ENCODE results near the gene ELN. TPM values are rescaled to one million over a fixed set of nuclear protein-coding genes. Genes with fewer than 3 reads are reported as not detected.
A peak's percentile ranks its signal among the peaks of the same experiment; 100 is the strongest.
"Not testable (repeated sequence)": the region's sequence is repeated elsewhere in the genome, so short reads cannot be mapped to it uniquely, and the experiment has no call there.

ELN gene
- 8,224 to 15,554 TPM (median 15,093 TPM) in 3 replicates for total RNA-seq
- long read RNA-seq, transcript ELN-221 (32 exons, 2,583 nt) = major isoform, 3,529 of 21,856 reads
- long read RNA-seq, transcript ELN-209 (32 exons, 3,109 nt) = minor isoform, 2,049 of 21,856 reads
- long read RNA-seq, transcript ELN-208 (30 exons, 3,043 nt) = minor isoform, 262 of 21,856 reads
- long read RNA-seq, transcript ELN-201 (33 exons, 3,781 nt) = minor isoform, 2,130 of 21,856 reads
- long read RNA-seq, partial matches to known transcripts = 4,396 of 21,856 reads
- long read RNA-seq, other reads (novel, unspliced or antisense) = 9,067 of 21,856 reads

DNA sequence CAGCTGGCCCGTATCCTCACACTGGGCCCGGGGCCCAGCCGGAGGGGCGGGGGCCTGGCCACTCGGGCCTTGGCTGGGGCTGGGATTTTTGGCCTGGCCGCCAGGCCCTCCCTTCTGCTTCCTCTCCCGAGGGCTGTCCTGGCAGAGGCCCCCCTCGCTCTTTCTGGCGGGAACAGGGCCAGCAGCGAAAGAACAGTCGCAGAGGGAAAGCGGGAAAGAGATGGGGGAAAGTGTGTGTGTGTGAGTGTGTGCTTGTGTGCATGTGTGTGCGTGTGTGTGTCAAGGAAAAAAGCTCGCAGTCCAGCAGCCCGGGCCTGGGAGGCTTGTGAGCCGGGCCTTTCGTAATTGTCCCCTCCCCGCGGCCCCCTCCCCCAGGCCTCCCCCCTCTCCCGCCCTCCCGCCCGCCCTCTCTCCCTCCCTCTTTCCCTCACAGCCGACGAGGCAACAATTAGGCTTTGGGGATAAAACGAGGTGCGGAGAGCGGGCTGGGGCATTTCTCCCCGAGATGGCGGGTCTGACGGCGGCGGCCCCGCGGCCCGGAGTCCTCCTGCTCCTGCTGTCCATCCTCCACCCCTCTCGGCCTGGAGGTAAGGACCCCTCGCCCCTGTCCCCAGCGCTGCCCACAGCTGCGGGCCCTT, at the start of gene ELN:
Gene ELN, plus strand, starts transcription at position 491 of the 638 bp plus-strand sequence. Its CDS starts 15 bp downstream, at position 506.
- TF ChIP-seq, protein P1, sequence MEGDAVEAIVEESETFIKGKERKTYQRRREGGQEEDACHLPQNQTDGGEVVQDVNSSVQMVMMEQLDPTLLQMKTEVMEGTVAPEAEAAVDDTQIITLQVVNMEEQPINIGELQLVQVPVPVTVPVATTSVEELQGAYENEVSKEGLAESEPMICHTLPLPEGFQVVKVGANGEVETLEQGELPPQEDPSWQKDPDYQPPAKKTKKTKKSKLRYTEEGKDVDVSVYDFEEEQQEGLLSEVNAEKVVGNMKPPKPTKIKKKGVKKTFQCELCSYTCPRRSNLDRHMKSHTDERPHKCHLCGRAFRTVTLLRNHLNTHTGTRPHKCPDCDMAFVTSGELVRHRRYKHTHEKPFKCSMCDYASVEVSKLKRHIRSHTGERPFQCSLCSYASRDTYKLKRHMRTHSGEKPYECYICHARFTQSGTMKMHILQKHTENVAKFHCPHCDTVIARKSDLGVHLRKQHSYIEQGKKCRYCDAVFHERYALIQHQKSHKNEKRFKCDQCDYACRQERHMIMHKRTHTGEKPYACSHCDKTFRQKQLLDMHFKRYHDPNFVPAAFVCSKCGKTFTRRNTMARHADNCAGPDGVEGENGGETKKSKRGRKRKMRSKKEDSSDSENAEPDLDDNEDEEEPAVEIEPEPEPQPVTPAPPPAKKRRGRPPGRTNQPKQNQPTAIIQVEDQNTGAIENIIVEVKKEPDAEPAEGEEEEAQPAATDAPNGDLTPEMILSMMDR (IDR thresholded peaks at IDR 0.05) = no peak
- Mint-ChIP-seq H3K9me3 (ENCODE audit: low read depth) (no peaks in the 10 kb centered on the region), H3K4me1 (ENCODE audit: low read depth) (peaks cover 80% of the 10 kb centered on the region), H3K27ac (ENCODE audit: unreplicated experiment) (peak within 1 kb of the TSS; percentile 90), H3K36me3 (ENCODE audit: low read depth) (peaks cover 29% of the 10 kb centered on the region), H3K4me3 (ENCODE audit: unreplicated experiment) (peak within 1 kb of the TSS; percentile 84), H3K27me3 (ENCODE audit: low read depth) (no peaks in the 10 kb centered on the region)
- DNase-seq (ENCODE audit: low spot score) = no peak

DNA sequence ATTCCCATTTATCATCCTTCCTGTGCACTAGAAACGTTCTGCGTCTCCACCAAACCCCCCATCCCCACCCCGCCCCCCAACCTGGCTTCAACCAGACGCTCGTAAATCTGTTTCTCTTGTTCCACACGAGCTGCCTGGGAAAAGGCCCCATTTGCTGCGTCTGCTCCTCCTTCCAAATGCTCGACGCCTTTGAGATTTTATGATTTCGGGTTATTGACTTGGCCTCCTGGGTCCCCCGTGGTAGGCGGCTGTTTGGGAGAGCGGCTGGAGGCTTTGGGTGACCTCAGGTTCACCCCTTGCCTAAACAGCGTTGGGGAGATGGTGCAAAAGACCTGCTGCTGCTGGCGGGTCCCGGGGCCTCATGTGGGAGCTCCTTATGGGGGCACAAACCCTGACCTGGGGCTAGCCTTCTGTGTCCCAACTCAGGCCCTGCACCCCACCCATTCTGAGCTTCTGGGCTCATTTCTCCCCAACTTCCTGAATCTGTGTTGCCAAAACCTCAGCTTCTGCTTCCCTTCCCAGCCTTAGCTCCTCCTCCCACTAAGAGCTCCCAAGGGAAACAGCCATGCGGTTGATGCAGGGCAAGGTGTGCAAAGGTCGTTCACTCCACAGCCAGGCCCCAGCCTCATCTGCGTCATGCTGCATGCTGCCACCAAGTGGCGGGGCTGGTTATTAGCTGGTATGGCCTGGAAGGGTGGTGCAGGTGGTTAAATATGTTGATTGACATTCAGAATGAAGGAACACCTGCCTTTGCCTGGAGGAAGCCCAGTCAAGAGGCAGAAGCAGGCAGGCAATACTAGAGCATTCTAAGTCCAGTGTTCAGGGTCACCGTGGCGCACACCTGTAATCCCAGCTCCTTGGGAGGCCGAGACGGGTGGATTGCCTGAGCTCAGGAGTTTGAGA, 49.1 kb upstream of the ELN start:
- no peak overlapping the region for H3K27ac Mint-ChIP-seq (ENCODE audit: unreplicated experiment)
- peaks cover 6% of the 10 kb centered on the region for H3K4me1 Mint-ChIP-seq (ENCODE audit: low read depth)
- no peak overlapping the region for H3K4me3 Mint-ChIP-seq (ENCODE audit: unreplicated experiment)
- peaks cover 4% of the 10 kb centered on the region for H3K27me3 Mint-ChIP-seq (ENCODE audit: low read depth)
- peak; percentile 79 for DNase-seq (ENCODE audit: low spot score)
- H3K36me3 Mint-ChIP-seq (ENCODE audit: low read depth) = no peaks in the 10 kb centered on the region
- H3K9me3 Mint-ChIP-seq (ENCODE audit: low read depth) = no peaks in the 10 kb centered on the region
- TF ChIP-seq, protein P1 (IDR thresholded peaks at IDR 0.05) = peak; percentile 56

DNA sequence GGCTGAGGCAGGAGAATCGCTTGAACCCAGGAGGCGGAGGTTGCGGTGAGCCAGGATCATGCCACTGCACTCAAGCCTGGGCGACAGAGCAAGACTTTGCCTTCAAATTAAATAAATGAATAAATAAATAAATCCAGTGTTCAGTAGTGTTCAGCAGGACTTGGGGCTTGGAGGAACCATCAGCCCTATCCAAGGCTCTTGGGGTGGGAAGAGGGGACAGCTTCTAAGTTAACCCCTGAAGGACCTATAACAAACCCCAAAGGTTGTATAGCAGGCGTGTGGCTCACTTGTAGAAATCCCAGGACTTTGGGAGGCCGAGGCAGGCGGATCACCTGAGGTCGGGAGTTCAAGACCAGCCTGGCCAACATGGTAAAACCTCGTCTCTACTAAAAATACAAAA, 48.3 kb upstream of the ELN start:
- not testable (repeated sequence) for H3K36me3 Mint-ChIP-seq (ENCODE audit: low read depth); H3K9me3 Mint-ChIP-seq (ENCODE audit: low read depth); H3K27me3 Mint-ChIP-seq (ENCODE audit: low read depth); H3K27ac Mint-ChIP-seq (ENCODE audit: unreplicated experiment); H3K4me1 Mint-ChIP-seq (ENCODE audit: low read depth); H3K4me3 Mint-ChIP-seq (ENCODE audit: unreplicated experiment)
- peak; percentile 22 for DNase-seq (ENCODE audit: low spot score)

DNA sequence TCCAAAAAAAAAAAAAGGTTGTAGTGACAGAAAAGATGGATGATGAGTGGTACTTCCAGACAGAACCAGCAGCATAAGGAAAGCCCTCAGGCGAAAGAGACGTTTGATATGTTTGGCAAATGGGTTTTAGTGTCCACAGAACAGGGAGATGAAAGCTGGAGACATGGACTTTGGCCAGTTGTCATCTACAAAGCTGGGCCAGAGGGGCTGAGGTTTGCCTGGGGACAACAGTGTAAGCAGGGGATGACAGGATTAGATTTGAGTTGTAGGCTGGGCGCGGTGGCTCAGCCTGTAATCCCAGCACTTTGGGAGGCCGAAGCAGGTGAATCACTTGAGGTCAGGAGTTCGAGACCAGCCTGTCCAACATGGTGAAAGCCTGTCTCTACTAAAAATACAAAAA, 47.8 kb upstream of the ELN start:
- H3K4me3 Mint-ChIP-seq (ENCODE audit: unreplicated experiment) = no peak overlapping the region

DNA sequence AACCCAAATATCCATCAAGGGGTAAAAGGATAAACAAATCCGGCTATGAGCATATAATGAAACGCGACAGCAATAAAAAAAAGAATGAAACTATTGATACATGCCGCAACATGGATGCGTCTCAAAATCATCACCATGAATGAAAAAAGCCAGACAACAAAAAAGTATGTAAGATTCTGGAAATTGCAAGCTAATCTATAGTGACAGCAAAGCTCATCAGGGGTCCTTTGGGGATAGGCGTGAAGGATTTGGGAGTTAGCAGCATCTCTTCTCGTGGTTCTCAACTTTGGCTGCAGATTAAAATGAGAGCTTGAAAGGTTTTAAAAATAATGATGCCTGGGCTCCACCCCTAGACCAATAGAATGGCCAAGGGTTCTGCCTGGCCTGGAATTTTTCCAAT, 46.0 kb upstream of the ELN start:
- Mint-ChIP-seq H3K27ac (ENCODE audit: unreplicated experiment) (no peak overlapping the region), H3K36me3 (ENCODE audit: low read depth) (no peaks in the 10 kb centered on the region), H3K9me3 (ENCODE audit: low read depth) (no peaks in the 10 kb centered on the region), H3K4me3 (ENCODE audit: unreplicated experiment) (no peak overlapping the region), H3K27me3 (ENCODE audit: low read depth) (peaks cover 4% of the 10 kb centered on the region), H3K4me1 (ENCODE audit: low read depth) (peaks cover 8% of the 10 kb centered on the region)
- no peak for DNase-seq (ENCODE audit: low spot score)
- TF ChIP-seq, protein P1 (IDR thresholded peaks at IDR 0.05) = no peak

More for the DNA sequence above, 47.8 kb upstream of the ELN start:
- no peaks in the 10 kb centered on the region for H3K9me3 Mint-ChIP-seq (ENCODE audit: low read depth)
- peak; percentile 24 for DNase-seq (ENCODE audit: low spot score)
- H3K36me3 Mint-ChIP-seq (ENCODE audit: low read depth) = no peaks in the 10 kb centered on the region
- no peak overlapping the region for H3K27ac Mint-ChIP-seq (ENCODE audit: unreplicated experiment)
- TF ChIP-seq, protein P1 (IDR thresholded peaks at IDR 0.05) = no peak
- peaks cover 4% of the 10 kb centered on the region for H3K27me3 Mint-ChIP-seq (ENCODE audit: low read depth)
- H3K4me1 Mint-ChIP-seq (ENCODE audit: low read depth) = peaks cover 8% of the 10 kb centered on the region

Measured in chondrocyte (in vitro differentiated cells).